Measurements from ENCODE around the gene SH3BGRL. TPM values are rescaled to one million over a fixed set of nuclear protein-coding genes. Genes with fewer than 3 reads are reported as not detected.

Gene SH3BGRL
- total RNA-seq, 1 experiment from 2014 or later, result 41.8 TPM

DNA sequence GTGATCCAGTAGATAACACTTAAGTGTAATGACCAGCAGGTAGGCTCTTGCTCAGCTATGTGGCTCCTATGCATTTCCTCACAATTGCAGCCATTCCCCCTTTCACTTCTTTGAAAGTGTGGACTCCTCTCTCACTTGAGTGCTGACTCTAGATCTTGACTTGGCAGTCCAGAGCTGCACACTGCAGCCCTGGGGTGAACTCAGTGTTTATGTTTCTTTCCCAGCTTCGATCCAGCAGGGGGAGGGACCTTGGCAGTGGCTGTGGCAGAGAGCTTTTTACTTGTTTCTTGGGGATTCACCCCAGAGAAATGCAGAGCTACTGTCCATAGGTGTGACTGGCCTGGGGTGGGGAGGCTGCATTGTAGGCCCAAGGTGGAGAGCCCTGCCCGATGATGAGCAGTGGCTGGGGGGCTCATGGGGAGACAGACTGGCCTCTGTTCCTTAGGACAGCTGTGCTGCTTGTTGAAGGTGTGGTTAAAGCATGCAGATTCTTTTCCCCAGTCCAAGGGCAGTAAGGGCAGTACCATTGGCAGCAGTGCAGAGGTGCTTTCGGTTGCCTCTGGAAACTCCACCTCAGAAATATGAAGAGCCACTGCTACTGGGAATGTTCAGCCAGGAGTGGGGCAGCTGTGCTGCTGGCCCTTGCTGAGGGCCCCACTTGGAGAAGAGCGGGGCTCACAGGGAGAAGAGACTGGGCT lies 134.7 kb downstream of the SH3BGRL start:
- no peak overlapping the region for H4K91ac ChIP-seq (ENCODE audit: insufficient read length, low read depth, low read length)

More for the DNA sequence above, 134.7 kb downstream of the SH3BGRL start:
- no peak overlapping the region for H4K8ac ChIP-seq (replicated peaks; ENCODE audit: insufficient read length, low read depth, low read length)
- WGBS (ENCODE audit: extremely low coverage, insufficient read length, low lambda C conversion rate), result no CpG with 5 or more reads among the region's 4 CpGs
- Mint-ChIP-seq H3K4me3 (no peak overlapping the region), H3K4me1 (peaks cover 8 to 10% of the 10 kb centered on the region in 2 experiments), H3K36me3 (ENCODE audit: insufficient read depth in 1 of 3, low read depth in 3 of 3) (peaks cover 0 to 6% (median 2%) of the 10 kb centered on the region in 3 experiments; a peak in 5 of 7 replicates), H3K27me3 (ENCODE audit: low read depth) (no peaks in the 10 kb centered on the region), H3K9me3 (peaks cover 73 to 80% of the 10 kb centered on the region in 2 experiments), H3K27ac (no peak overlapping the region)
- no peak overlapping the region for H3K18ac ChIP-seq (ENCODE audit: insufficient read length, low read depth, low read length)
- H3K23ac ChIP-seq (ENCODE audit: insufficient read length, low read depth, low read length), result no peak overlapping the region
- no peak overlapping the region for H2AK5ac ChIP-seq (ENCODE audit: insufficient read length, low read length)
- TF ChIP-seq, protein P1, sequence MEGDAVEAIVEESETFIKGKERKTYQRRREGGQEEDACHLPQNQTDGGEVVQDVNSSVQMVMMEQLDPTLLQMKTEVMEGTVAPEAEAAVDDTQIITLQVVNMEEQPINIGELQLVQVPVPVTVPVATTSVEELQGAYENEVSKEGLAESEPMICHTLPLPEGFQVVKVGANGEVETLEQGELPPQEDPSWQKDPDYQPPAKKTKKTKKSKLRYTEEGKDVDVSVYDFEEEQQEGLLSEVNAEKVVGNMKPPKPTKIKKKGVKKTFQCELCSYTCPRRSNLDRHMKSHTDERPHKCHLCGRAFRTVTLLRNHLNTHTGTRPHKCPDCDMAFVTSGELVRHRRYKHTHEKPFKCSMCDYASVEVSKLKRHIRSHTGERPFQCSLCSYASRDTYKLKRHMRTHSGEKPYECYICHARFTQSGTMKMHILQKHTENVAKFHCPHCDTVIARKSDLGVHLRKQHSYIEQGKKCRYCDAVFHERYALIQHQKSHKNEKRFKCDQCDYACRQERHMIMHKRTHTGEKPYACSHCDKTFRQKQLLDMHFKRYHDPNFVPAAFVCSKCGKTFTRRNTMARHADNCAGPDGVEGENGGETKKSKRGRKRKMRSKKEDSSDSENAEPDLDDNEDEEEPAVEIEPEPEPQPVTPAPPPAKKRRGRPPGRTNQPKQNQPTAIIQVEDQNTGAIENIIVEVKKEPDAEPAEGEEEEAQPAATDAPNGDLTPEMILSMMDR (conservative IDR thresholded peaks at IDR 0.05), result no peak
- no peak overlapping the region for H2BK5ac ChIP-seq (ENCODE audit: insufficient read length, low read length)
- H3K9ac ChIP-seq (ENCODE audit: extremely low read depth, insufficient read length, low read length), result no peak overlapping the region
- no peak overlapping the region for H3K27ac ChIP-seq (ENCODE audit: insufficient read length, low read depth, low read length)
- no peaks in the 10 kb centered on the region for H3K23me2 ChIP-seq (ENCODE audit: insufficient read length, low read depth, low read length, poor library complexity, severe bottlenecking)
- H3K4me1 ChIP-seq (ENCODE audit: insufficient read depth, low read length), result no peaks in the 10 kb centered on the region
- H3K79me1 ChIP-seq (ENCODE audit: insufficient read depth, low read depth, low read length, poor library complexity, severe bottlenecking), result no peaks in the 10 kb centered on the region
- H3K4ac ChIP-seq (ENCODE audit: low read depth, low read length), result no peak overlapping the region
- no peak overlapping the region for H3T11ph ChIP-seq (ENCODE audit: low read length)
- H3K27me3 ChIP-seq (ENCODE audit: insufficient read depth, low read length), result no peaks in the 10 kb centered on the region
- no peak overlapping the region for H3K56ac ChIP-seq (ENCODE audit: insufficient read length, low read depth, low read length)
- no peak overlapping the region for H3K14ac ChIP-seq (ENCODE audit: insufficient read depth, low read length)
- no peaks in the 10 kb centered on the region for H4K20me1 ChIP-seq (ENCODE audit: control insufficient read depth, insufficient read depth, insufficient read length)
- no peak overlapping the region for H2BK12ac ChIP-seq (ENCODE audit: insufficient read length, low read depth, low read length)
- H4K5ac ChIP-seq (ENCODE audit: insufficient read length, low read depth, low read length), result no peak overlapping the region
- H2BK120ac ChIP-seq (ENCODE audit: low read depth, low read length, poor library complexity, severe bottlenecking), result no peak overlapping the region
- H2BK20ac ChIP-seq (ENCODE audit: low read depth, low read length, poor library complexity, severe bottlenecking), result no peak overlapping the region
- H3K4me2 ChIP-seq (ENCODE audit: insufficient read depth, insufficient read length, low read length), result no peak overlapping the region
- no peak for DNase-seq
- no peak overlapping the region for H2BK15ac ChIP-seq (ENCODE audit: low read depth, low read length)
- H3K9me3 ChIP-seq (ENCODE audit: control insufficient read depth, low read depth, low read length), result peaks cover 16% of the 10 kb centered on the region
- H2AFZ ChIP-seq (ENCODE audit: low read length), result no peak overlapping the region
- no peaks in the 10 kb centered on the region for H3K79me2 ChIP-seq (ENCODE audit: insufficient read depth, low read length)
